ENCODE data around the gene SPRY2. TPM values are rescaled to one million over a fixed set of nuclear protein-coding genes. Genes with fewer than 3 reads are reported as not detected.
"Not testable (repeated sequence)": the region's sequence is repeated elsewhere in the genome, so short reads cannot be mapped to it uniquely, and the experiment has no call there.

The SPRY2 gene
- total RNA-seq, 1 donor from 2014 or later: 55.3 TPM

- Histone ChIP-seq H3K4me1 (peaks cover 11% of the 10 kb centered on the region), H3K27me3 (no peaks in the 10 kb centered on the region), H3K27ac (no peak overlapping the region), H3K36me3 (no peaks in the 10 kb centered on the region), H3K4me3 (no peak overlapping the region), H3K9me3 (no peaks in the 10 kb centered on the region)
- no peak for ATAC-seq
- intact Hi-C loops (cut with DNase I): no loop called here
- no peak for DNase-seq
- no peak for TF ChIP-seq CTCF (IDR thresholded peaks at IDR 0.05)
These were observed 7.4 kb upstream of the SPRY2 start for GRCh38 chr13:80348314-80348713.

- Histone ChIP-seq H3K36me3 (no peaks in the 10 kb centered on the region), H3K27me3 (no peaks in the 10 kb centered on the region), H3K27ac (no peak overlapping the region), H3K9me3 (no peaks in the 10 kb centered on the region), H3K4me1 (peaks cover 18% of the 10 kb centered on the region), H3K4me3 (no peak overlapping the region)
- ATAC-seq (no peak), DNase-seq (no peak)
- TF ChIP-seq CTCF (IDR thresholded peaks at IDR 0.05): no peak
- intact Hi-C loops (cut with DNase I): no loop called here
These were observed 5.0 kb upstream of the SPRY2 start for GRCh38 chr13:80345771-80346510.

- DNase-seq; H3K36me3 ChIP-seq; H3K27ac ChIP-seq; H3K4me3 ChIP-seq; H3K27me3 ChIP-seq; H3K9me3 ChIP-seq; ATAC-seq; intact Hi-C loops (cut with DNase I): not testable (repeated sequence)
- H3K4me1 ChIP-seq: peaks cover 18% of the 10 kb centered on the region
These were observed 3.1 kb upstream of the SPRY2 start for GRCh38 chr13:80344032-80344431.

DNA sequence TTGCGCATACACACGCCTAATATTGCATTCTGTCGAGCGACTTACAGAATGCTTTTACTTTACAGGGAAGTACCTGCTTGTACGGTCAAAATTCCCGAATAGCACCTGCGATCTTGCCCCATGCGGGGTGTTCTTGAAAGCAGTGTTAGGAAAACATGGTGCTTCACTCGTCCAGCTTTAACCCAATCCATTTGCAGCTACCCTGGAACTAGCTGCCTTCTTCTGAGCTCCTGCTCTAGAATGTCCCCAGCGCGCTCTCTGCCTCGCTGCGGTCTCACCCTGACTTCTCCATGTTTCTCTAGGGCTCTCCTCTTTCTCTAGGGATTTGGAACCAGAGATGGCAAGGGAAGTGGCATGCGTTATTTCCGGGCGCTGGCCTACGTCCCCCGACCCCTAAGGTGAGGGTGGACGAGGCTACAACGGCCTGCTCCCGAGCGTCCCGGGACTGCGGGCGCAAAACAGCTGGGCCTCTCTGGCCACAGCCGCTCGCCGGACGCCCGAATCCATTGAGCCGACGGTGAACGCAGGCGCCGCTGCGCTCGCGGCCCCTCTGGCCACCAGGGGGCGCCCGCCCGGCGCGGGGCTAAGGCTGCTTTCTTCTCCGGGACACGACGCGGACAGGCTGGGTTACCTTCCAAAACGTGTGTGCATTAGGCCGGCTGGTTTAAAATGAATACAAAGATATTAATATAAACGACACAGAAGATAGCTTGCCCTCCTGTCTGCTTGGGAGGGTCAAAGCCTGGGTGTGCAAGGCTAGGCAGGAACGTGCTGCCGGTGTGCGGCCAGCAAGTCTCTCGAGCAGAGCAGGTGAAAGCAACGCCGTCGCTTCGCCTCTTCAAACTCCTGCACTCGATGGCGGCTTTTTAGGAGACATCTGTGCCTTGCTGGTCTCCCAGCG is 1.8 kb upstream of the SPRY2 start:
- H3K27me3 ChIP-seq: no peaks in the 10 kb centered on the region
- H3K27ac ChIP-seq: peak overlapping the region; percentile 95
- DNase-seq (peak; percentile 94), ATAC-seq (peak; percentile 74)
- H3K36me3 ChIP-seq: no peaks in the 10 kb centered on the region
- H3K4me1 ChIP-seq: peaks cover 18% of the 10 kb centered on the region
- no peaks in the 10 kb centered on the region for H3K9me3 ChIP-seq
- H3K4me3 ChIP-seq: peak overlapping the region; percentile 84
- intact Hi-C loops (cut with DNase I): no loop called here
- TF ChIP-seq CTCF (IDR thresholded peaks at IDR 0.05): peak; percentile 99

GRCh38 chr13:80341756-80342370 is 937 bp upstream of the SPRY2 start:
- intact Hi-C loops (cut with DNase I): no loop called here
- Histone ChIP-seq H3K36me3 (peaks cover 8% of the 10 kb centered on the region), H3K27me3 (no peaks in the 10 kb centered on the region), H3K4me3 (peak overlapping the region; percentile 84), H3K27ac (peak overlapping the region; percentile 95), H3K9me3 (no peaks in the 10 kb centered on the region), H3K4me1 (peaks cover 25% of the 10 kb centered on the region)
- TF ChIP-seq CTCF (IDR thresholded peaks at IDR 0.05): no peak
- peak; percentile 5 for ATAC-seq
- DNase-seq: peak; percentile 83
